HL-60 (cell line): Measurements from ENCODE around the gene RAC3.

ENCODE experiments used
- DNase-seq, 2 experiments: peaks; one replicate each; pipeline ENCODE4 v3.0.0-alpha.2; 2010 to 2020; ENCODE audit warnings: low read depth in 1 of 2, low spot score in 1 of 2
- H3K27ac ChIP-seq: fragments of 250-450 bp; sonication (Bioruptor Pico); replicated peaks from 2 replicates; pipeline ENCODE4 v1.5.1; 2020; ENCODE audit warnings: mild to moderate bottlenecking, moderate library complexity
- H3K27me3 ChIP-seq: fragments of 250-450 bp; sonication (Bioruptor Pico); 2 replicates; pipeline ENCODE4 v1.5.1; 2021; ENCODE audit warnings: mild to moderate bottlenecking, moderate library complexity; ENCODE audit not compliant: insufficient read depth, poor library complexity, severe bottlenecking
- H3K4me3 ChIP-seq: replicated peaks from 2 replicates; pipeline ENCODE4 v1.5.1; 2011; ENCODE audit warnings: mild to moderate bottlenecking, control low read depth, low read length; ENCODE audit not compliant: insufficient read depth
- GABPA ChIP-seq: IDR thresholded peaks from 2 replicates; pipeline ENCODE4 v1.6.1; 2012; ENCODE audit warnings: low read depth
- POLR2AphosphoS5 ChIP-seq: IDR thresholded peaks from 2 replicates; pipeline ENCODE4 v1.6.1; 2012; ENCODE audit warnings: low read depth
- SPI1 ChIP-seq: IDR thresholded peaks from 2 replicates; pipeline ENCODE4 v1.6.1; 2012; ENCODE audit warnings: low read depth, mild to moderate bottlenecking, borderline replicate concordance
- TF ChIP-seq, protein P1 (sequence below): IDR thresholded peaks from one replicate; pipeline ENCODE4 v1.5.1; 2011; ENCODE audit warnings: low read length, control low read depth, inconsistent platforms; ENCODE audit not compliant: insufficient read depth
- TF ChIP-seq, protein P2 (sequence below): IDR thresholded peaks from 2 replicates; pipeline ENCODE4 v1.6.1; 2012; ENCODE audit warnings: low read depth; ENCODE audit not compliant: insufficient replicate concordance

RAC3 gene

DNA sequence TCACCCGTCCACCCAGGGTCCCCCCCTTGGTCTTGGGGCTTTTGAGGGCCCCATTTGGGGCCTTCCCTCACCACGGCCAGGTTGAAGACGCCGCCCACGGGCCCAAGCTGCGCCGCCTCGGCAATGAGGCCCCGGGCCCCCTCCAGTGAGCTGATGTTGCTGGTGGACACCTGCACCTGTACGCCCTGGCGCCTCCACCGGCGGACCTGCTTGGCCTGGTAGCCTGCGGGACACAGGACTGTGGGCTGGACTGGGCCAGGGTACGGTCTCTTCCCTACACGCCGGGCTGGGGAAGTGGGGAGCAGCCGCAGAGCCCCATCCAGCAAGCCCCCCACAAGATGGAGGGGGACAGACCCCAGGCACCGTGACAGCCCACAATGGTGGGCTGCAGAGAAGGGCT is 51.0 kb downstream of the RAC3 start:
- DNase-seq = no peak
- no peak overlapping the region for H3K27ac ChIP-seq
- no peak overlapping the region for H3K4me3 ChIP-seq
- no peaks in the 10 kb centered on the region for H3K27me3 ChIP-seq
- TF ChIP-seq, protein P1, sequence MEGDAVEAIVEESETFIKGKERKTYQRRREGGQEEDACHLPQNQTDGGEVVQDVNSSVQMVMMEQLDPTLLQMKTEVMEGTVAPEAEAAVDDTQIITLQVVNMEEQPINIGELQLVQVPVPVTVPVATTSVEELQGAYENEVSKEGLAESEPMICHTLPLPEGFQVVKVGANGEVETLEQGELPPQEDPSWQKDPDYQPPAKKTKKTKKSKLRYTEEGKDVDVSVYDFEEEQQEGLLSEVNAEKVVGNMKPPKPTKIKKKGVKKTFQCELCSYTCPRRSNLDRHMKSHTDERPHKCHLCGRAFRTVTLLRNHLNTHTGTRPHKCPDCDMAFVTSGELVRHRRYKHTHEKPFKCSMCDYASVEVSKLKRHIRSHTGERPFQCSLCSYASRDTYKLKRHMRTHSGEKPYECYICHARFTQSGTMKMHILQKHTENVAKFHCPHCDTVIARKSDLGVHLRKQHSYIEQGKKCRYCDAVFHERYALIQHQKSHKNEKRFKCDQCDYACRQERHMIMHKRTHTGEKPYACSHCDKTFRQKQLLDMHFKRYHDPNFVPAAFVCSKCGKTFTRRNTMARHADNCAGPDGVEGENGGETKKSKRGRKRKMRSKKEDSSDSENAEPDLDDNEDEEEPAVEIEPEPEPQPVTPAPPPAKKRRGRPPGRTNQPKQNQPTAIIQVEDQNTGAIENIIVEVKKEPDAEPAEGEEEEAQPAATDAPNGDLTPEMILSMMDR = no peak
- no peak for TF ChIP-seq GABPA
- TF ChIP-seq, protein P2, sequence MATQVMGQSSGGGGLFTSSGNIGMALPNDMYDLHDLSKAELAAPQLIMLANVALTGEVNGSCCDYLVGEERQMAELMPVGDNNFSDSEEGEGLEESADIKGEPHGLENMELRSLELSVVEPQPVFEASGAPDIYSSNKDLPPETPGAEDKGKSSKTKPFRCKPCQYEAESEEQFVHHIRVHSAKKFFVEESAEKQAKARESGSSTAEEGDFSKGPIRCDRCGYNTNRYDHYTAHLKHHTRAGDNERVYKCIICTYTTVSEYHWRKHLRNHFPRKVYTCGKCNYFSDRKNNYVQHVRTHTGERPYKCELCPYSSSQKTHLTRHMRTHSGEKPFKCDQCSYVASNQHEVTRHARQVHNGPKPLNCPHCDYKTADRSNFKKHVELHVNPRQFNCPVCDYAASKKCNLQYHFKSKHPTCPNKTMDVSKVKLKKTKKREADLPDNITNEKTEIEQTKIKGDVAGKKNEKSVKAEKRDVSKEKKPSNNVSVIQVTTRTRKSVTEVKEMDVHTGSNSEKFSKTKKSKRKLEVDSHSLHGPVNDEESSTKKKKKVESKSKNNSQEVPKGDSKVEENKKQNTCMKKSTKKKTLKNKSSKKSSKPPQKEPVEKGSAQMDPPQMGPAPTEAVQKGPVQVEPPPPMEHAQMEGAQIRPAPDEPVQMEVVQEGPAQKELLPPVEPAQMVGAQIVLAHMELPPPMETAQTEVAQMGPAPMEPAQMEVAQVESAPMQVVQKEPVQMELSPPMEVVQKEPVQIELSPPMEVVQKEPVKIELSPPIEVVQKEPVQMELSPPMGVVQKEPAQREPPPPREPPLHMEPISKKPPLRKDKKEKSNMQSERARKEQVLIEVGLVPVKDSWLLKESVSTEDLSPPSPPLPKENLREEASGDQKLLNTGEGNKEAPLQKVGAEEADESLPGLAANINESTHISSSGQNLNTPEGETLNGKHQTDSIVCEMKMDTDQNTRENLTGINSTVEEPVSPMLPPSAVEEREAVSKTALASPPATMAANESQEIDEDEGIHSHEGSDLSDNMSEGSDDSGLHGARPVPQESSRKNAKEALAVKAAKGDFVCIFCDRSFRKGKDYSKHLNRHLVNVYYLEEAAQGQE = no peak
- TF ChIP-seq SPI1 = no peak
- TF ChIP-seq POLR2AphosphoS5 = no peak

DNA sequence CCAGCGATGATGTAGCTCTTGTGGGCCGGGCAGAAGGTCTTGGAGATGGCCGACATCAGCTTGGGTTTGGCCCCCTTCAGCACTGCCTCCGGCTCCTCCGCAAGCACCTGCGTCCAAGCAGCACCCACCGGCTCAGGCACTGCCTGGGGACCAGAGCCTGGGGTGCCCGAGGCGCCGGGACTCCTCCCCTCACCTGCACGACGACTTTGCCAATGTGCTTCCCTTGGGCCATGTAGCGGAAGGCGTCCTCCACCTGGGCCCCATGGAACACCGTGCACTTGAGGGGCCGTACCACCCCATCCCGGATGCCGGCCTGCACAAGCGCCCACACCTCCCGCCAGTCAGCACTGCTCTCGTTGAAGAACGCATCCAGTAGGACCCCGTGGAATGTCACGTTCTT is 51.5 kb downstream of the RAC3 start:
- no peak overlapping the region for H3K27ac ChIP-seq
- no peaks in the 10 kb centered on the region for H3K27me3 ChIP-seq
- TF ChIP-seq, protein P2 = no peak
- TF ChIP-seq POLR2AphosphoS5 (no peak; the same call in 1 of the 2 replicates), GABPA (no peak), SPI1 (no peak)
- TF ChIP-seq, protein P1 = no peak
- no peak for DNase-seq
- H3K4me3 ChIP-seq = no peak overlapping the region
